ENCODE measurements around the gene PSTPIP1.
A peak's percentile ranks its signal among the peaks of the same experiment; 100 is the strongest.

The PSTPIP1 gene

GRCh38 chr15:76994971-76995945 is at the start of gene PSTPIP1:
Gene PSTPIP1 (plus strand): TSS chr15:76995126. CDS start chr15:76995574, 448 bp downstream.
- DNase-seq (ENCODE audit: low spot score), result peak; percentile 63
- in situ Hi-C loops (cut with MboI; ENCODE audit: low pct_unique_long_range_greater_than_20kb, low sequenced_read_pairs, unreplicated experiment), result no loop called here
- TF ChIP-seq CTCF (IDR thresholded peaks at IDR 0.05; ENCODE audit: extremely low read depth, insufficient read depth, missing control alignments), result no peak

- in situ Hi-C loops (cut with MboI; ENCODE audit: low pct_unique_long_range_greater_than_20kb, low sequenced_read_pairs, unreplicated experiment), result no loop called here
- no peak for DNase-seq (ENCODE audit: low spot score)
- TF ChIP-seq CTCF (IDR thresholded peaks at IDR 0.05; ENCODE audit: extremely low read depth, insufficient read depth, missing control alignments), result no peak
These were observed 49.3 kb upstream of the PSTPIP1 start for GRCh38 chr15:76945494-76946093.

- in situ Hi-C loops (cut with MboI; ENCODE audit: low pct_unique_long_range_greater_than_20kb, low sequenced_read_pairs, unreplicated experiment), result no loop called here
- no peak for DNase-seq (ENCODE audit: low spot score)
- no peak for TF ChIP-seq CTCF (IDR thresholded peaks at IDR 0.05; ENCODE audit: extremely low read depth, insufficient read depth, missing control alignments)
These were observed 47.5 kb upstream of the PSTPIP1 start for GRCh38 chr15:76947454-76947853.

- TF ChIP-seq CTCF (IDR thresholded peaks at IDR 0.05; ENCODE audit: extremely low read depth, insufficient read depth, missing control alignments), result no peak
- in situ Hi-C loops (cut with MboI; ENCODE audit: low pct_unique_long_range_greater_than_20kb, low sequenced_read_pairs, unreplicated experiment), result no loop called here
- no peak for DNase-seq (ENCODE audit: low spot score)
These were observed 43.7 kb upstream of the PSTPIP1 start for GRCh38 chr15:76951220-76951619.

- TF ChIP-seq CTCF (IDR thresholded peaks at IDR 0.05; ENCODE audit: extremely low read depth, insufficient read depth, missing control alignments), result no peak
- no peak for DNase-seq (ENCODE audit: low spot score)
- in situ Hi-C loops (cut with MboI; ENCODE audit: low pct_unique_long_range_greater_than_20kb, low sequenced_read_pairs, unreplicated experiment), result no loop called here
These were observed 41.0 kb upstream of the PSTPIP1 start for GRCh38 chr15:76953913-76954312.

- in situ Hi-C loops (cut with MboI; ENCODE audit: low pct_unique_long_range_greater_than_20kb, low sequenced_read_pairs, unreplicated experiment), result no loop called here
- TF ChIP-seq CTCF (IDR thresholded peaks at IDR 0.05; ENCODE audit: extremely low read depth, insufficient read depth, missing control alignments), result no peak
- no peak for DNase-seq (ENCODE audit: low spot score)
These were observed 40.2 kb upstream of the PSTPIP1 start for GRCh38 chr15:76954744-76955143.
